GM21367 (cell line): ENCODE data around the gene CLNK.
A peak's percentile ranks its signal among the peaks of the same experiment; 100 is the strongest.

Experiments
- ATAC-seq: cut with Tn5 transposase; IDR thresholded peaks from one replicate; pipeline ENCODE4 v1.9.1; 2021; ENCODE audit not compliant: unreplicated experiment

CLNK gene

GRCh38 chr4:10684631-10685030 is at the start of gene CLNK:
TSS of gene CLNK (minus strand) at chr4:10684768. CDS start at chr4:10667869, 16,899 bp downstream.
- peak; percentile 88 for ATAC-seq

- no peak for ATAC-seq
These were observed 49.0 kb upstream of the CLNK start for GRCh38 chr4:10733481-10734062.

- ATAC-seq, result no peak
These were observed 48.4 kb upstream of the CLNK start for GRCh38 chr4:10732914-10733415.

GRCh38 chr4:10732235-10732913 is 47.8 kb upstream of the CLNK start:
- no peak for ATAC-seq

GRCh38 chr4:10731690-10732089 is 47.1 kb upstream of the CLNK start:
- no peak for ATAC-seq

- no peak for ATAC-seq
These were observed 46.6 kb upstream of the CLNK start for GRCh38 chr4:10731162-10731561.

GRCh38 chr4:10730590-10730989 is 46.0 kb upstream of the CLNK start:
- ATAC-seq, result peak; percentile 61

- ATAC-seq, result peak; percentile 36
These were observed 45.5 kb upstream of the CLNK start for GRCh38 chr4:10730019-10730418.

- no peak for ATAC-seq
These were observed 44.8 kb upstream of the CLNK start for GRCh38 chr4:10729366-10729765.

GRCh38 chr4:10728016-10728415 is 43.4 kb upstream of the CLNK start:
- ATAC-seq, result no peak

GRCh38 chr4:10727140-10727880 is 42.7 kb upstream of the CLNK start:
- ATAC-seq, result no peak

GRCh38 chr4:10722957-10723356 is 38.4 kb upstream of the CLNK start:
- ATAC-seq, result peak; percentile 89

GRCh38 chr4:10721616-10722015 is 37.0 kb upstream of the CLNK start:
- ATAC-seq, result no peak

GRCh38 chr4:10716163-10716562 is 31.6 kb upstream of the CLNK start:
- ATAC-seq, result no peak

- no peak for ATAC-seq
These were observed 31.1 kb upstream of the CLNK start for GRCh38 chr4:10715696-10716095.

GRCh38 chr4:10715135-10715534 is 30.6 kb upstream of the CLNK start:
- no peak for ATAC-seq

- ATAC-seq, result no peak
These were observed 29.0 kb upstream of the CLNK start for GRCh38 chr4:10713591-10713990.

GRCh38 chr4:10706236-10706635 is 21.7 kb upstream of the CLNK start:
- ATAC-seq, result no peak

- no peak for ATAC-seq
These were observed 19.9 kb upstream of the CLNK start for GRCh38 chr4:10704430-10704810.

- no peak for ATAC-seq
These were observed 19.3 kb upstream of the CLNK start for GRCh38 chr4:10703766-10704429.

GRCh38 chr4:10703156-10703555 is 18.6 kb upstream of the CLNK start:
- ATAC-seq, result no peak
